NT2/D1 (cell line): ENCODE results near the gene SAMD8.

ENCODE experiments used
- SUZ12 ChIP-seq: IDR thresholded peaks from 2 replicates; pipeline ENCODE4 v1.6.1; 2011; ENCODE audit not compliant: insufficient read length, insufficient read depth; ENCODE audit errors: extremely low read depth
- YY1 ChIP-seq: IDR thresholded peaks from 2 replicates; pipeline ENCODE4 v1.6.1; 2011; ENCODE audit not compliant: insufficient read length, insufficient read depth
- ZNF274 ChIP-seq: IDR thresholded peaks from 2 replicates; pipeline ENCODE4 v1.6.1; 2011; ENCODE audit warnings: mild to moderate bottlenecking, low read depth, low read length

DNA sequence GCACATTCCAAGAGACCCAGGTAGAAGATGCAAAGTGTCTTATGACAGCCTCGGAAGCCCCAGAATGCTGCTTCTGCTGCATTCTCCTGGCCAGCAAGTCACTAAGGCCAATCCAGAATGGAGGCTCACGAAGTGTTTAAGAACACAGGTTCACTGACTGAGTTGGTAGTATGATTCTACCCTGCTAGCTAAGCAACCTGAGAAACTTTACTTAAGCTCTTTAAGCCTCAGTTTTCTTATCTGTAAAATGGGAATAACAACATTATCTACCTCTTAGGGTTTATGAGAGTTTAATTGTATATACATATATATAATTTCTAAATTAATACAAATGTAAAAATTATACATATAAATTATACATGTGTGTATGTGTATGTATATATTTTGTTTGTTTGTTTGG, 22.8 kb upstream of the SAMD8 start:
- no peak for TF ChIP-seq YY1
- TF ChIP-seq SUZ12, result no peak
- TF ChIP-seq ZNF274, result no peak
